Measurements from ENCODE around the gene BHLHA15.

BHLHA15 gene

DNA sequence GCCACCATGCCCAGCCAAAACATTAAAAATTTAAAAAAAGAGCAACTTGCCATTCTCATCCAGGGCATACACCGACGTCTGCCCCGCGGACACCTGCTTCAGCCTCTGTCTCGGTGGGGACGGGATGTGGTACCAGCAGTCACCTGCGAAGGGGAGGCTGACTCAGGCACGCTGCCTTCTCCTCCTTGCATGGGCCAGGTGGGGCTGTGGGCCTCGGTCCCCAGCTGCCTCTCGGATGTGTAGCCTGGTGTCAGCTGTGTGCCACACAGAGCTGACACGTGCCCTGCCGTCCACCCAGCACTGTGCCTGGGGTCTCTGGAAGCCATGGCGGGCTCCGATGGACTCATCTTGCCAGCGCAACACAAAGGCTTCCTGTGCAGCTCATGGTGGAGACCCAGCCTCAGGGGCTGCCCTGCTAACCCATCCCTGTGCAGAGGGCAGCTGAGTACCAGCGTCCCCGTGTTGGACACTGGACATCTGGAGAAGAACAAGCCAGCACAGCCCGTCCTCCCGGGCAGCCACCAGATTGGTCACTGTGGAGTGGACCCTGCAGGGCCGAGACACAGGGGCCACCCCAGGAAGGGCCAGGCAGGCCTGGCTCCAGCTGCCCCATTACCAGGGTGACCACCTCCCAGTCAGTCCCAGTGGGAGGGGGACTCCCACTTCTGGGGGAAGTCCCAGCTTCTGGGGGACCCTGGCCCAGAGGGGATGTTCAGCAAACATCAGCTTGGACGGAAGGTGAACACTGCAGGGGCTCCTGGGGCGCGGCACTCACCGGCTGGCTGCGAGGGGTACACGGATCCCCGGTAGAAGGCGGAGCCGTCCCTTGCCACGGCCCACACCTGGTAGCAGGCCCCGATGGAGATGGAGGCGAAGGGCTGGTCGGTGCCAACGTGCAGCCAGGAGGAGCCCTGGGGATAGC, 10.6 kb downstream of the BHLHA15 start:
- no peak for TF ChIP-seq ZNF274 (IDR thresholded peaks at IDR 0.05; ENCODE audit: low read depth, low read length)
- no peak overlapping the region for H3K4me3 ChIP-seq (ENCODE audit: low read length)

DNA sequence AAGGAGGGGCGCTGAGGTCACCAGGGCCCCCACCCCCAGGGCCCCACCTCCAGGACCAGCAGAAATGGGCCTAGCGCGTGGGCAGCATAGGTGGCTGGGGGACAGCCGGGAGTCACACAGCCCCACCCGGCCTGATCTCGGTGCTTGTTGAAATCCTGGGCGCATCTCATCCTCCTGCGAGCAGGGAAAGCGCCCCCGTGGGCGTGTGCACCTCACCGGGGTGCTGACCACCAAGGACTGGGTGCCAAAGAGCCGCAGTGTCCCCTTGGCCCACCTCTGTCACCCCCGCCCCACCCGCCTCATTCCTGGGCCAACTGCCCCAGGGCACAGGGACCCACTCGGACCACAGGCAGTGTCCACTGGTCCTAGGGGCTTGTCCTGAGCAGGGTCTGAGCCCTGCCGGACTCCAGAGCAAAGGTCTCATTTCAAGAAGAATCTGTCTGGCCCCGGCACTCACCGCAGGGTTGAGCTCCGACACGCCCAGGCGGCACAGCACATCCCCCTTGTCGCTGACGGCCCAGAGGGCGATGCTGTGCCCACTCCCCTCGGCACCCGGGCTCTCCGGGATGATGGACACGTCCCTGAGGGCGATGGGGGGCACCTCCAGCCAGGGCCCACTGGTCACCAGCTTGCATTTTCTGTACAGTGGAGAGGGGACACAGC, 11.4 kb downstream of the BHLHA15 start:
- no peak overlapping the region for H3K4me3 ChIP-seq (ENCODE audit: low read length)
- TF ChIP-seq ZNF274 (IDR thresholded peaks at IDR 0.05; ENCODE audit: low read depth, low read length) = no peak

GRCh38 chr7:98223351-98223897, 12.2 kb downstream of the BHLHA15 start:
- no peak overlapping the region for H3K4me3 ChIP-seq (ENCODE audit: low read length)
- no peak for TF ChIP-seq ZNF274 (IDR thresholded peaks at IDR 0.05; ENCODE audit: low read depth, low read length)

GRCh38 chr7:98223898-98224700, 12.9 kb downstream of the BHLHA15 start:
- TF ChIP-seq ZNF274 (IDR thresholded peaks at IDR 0.05; ENCODE audit: low read depth, low read length) = no peak
- H3K4me3 ChIP-seq (ENCODE audit: low read length) = no peak overlapping the region

DNA sequence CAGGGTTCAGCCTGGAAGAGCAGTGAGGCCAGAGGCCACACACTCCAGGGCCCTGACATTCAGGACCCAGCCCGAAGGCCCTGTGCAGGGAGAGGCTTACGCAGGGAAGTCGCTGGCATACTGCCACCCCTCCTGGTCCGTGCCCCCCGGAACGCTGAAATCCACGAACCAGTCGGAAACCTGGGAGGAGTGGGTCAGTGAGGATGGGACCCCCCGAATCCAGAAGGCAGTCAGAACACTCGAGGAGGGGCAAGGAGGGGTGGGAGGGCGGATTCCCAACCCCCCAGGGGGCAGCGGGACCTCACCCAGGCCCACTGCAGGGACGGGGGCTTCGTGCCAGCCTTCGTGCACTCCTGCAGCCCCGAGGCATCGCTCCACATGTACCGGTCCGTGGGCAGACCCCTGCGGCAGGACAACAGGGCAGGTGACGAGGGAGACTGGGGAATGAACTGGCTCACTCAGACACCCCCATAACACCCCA, 13.5 kb downstream of the BHLHA15 start:
- no peak for TF ChIP-seq ZNF274 (IDR thresholded peaks at IDR 0.05; ENCODE audit: low read depth, low read length)
- no peak overlapping the region for H3K4me3 ChIP-seq (ENCODE audit: low read length)

- H3K4me3 ChIP-seq (ENCODE audit: low read length) = no peak overlapping the region
- no peak for TF ChIP-seq ZNF274 (IDR thresholded peaks at IDR 0.05; ENCODE audit: low read depth, low read length)
Measured at GRCh38 chr7:98225913-98226614, 14.8 kb downstream of the BHLHA15 start.

DNA sequence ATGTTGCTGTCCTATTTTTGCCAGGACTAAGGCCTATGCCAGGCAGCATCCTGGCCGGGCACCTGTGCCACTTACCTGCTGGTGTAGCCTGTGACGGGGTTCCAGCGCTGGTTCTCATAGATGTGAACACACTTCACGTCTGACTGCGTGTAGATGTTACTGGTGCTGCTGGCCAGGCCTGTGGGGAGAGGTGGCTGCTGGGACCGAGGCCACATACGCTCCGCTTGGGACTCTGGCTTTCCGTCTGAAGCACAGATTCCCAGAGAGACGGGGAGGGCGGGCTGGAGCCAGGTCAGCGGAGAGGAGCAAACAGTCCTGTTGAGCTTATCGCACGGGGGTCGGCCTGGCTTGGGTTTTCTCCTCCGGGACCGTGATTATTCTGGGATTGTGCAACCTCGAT, 16.7 kb downstream of the BHLHA15 start:
- no peak overlapping the region for H3K4me3 ChIP-seq (ENCODE audit: low read length)
- no peak for TF ChIP-seq ZNF274 (IDR thresholded peaks at IDR 0.05; ENCODE audit: low read depth, low read length)

GRCh38 chr7:98228801-98229200, 17.6 kb downstream of the BHLHA15 start:
- no peak overlapping the region for H3K4me3 ChIP-seq (ENCODE audit: low read length)
- no peak for TF ChIP-seq ZNF274 (IDR thresholded peaks at IDR 0.05; ENCODE audit: low read depth, low read length)

DNA sequence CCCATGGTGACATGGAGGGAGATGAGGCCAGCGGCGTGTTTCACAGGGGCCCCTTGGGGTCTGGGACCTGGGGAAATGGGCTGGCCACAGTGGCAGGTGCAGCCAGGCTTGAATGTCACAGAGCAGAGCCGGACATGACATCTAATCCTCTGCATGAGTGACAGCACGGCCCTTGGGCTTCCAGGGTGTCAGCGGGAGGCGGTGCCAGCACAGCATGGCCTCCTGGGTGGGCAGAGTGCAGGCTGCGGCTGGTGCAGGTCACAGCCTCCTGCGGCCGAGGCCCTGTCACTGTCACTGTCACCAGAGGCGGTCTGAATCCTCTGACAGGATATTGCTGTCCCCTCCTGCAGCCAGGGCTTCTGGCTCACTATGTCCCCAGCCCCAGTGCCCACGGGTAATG, 18.2 kb downstream of the BHLHA15 start:
- TF ChIP-seq ZNF274 (IDR thresholded peaks at IDR 0.05; ENCODE audit: low read depth, low read length) = no peak
- no peak overlapping the region for H3K4me3 ChIP-seq (ENCODE audit: low read length)

DNA sequence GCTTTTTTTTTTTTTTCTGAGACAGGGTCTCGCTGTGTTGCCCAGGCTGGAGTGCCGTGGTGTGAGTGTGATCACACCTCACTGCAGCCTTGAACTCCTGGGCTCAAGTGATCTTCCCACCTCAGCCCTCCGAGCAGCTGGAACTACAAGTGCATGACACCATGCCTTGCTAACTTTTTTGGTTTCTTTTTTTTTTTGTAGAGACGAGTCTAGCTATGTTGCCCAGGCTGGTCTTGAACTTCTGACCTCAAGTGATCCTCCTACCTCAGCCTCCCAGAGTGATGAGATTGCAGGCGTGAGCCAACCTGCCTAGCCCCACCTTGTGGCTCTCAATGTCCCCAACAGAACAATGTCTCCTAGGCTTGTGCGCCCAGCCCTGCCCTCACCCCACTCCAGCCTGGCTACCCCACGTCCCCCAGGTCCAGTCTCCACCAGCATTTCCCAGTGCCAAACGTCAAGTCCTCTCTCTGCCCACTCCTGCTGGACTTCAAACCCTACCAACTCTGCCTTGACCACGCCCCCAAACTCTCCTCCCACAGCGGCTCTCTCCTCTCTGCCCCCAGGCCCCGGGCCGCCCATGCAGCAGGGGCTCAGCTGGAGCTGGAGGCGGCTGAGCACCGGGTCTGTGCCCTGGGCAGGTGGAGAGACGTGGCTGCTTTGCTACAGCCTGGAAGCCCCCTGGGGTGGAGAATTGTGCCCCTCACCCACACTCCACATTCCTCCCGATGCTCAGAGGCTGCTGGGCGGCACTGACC, 18.9 kb downstream of the BHLHA15 start:
- TF ChIP-seq ZNF274 (IDR thresholded peaks at IDR 0.05; ENCODE audit: low read depth, low read length) = no peak
- no peak overlapping the region for H3K4me3 ChIP-seq (ENCODE audit: low read length)

DNA sequence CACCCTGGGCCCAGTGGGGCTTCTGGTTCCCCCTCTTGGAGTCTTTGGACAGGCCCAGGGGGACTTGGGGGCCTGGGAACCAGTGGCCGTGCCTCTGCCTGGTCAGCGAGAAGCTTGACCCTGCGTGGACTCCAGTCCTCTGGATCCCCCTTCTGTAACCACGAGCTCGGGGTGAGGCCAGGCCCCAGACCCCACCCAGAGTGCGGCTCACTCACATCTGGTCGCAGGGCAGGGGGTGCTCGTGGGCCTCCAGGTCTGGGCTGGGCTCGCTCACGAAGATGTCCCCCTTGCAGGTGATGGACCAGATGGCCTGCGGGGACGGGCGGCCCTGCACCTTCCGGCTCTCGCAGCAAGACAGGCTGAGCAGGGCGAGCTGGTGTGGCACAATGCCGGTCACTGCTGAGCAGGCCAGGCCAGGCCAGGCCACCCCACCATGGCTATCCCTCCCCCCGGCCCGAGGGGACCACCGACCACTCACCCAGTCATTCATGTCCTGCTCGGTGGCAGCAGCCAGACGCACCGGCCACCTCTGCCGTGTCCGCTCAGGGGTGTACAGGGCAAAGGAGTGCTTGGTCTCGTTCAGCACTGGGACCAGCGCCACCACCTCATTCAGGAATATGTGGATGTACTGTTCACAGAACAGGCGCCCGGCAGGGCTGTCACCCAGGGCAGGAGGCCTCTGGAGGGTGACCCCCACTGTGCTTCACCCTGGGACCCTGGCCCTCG, 19.7 kb downstream of the BHLHA15 start:
- TF ChIP-seq ZNF274 (IDR thresholded peaks at IDR 0.05; ENCODE audit: low read depth, low read length) = no peak

More for the DNA sequence above, 19.7 kb downstream of the BHLHA15 start:
- no peak overlapping the region for H3K4me3 ChIP-seq (ENCODE audit: low read length)
